ENCODE measurements around the gene CEMIP.

CEMIP gene

GRCh38 chr15:80967991-80968510, 188.9 kb downstream of the CEMIP start (continued):
- no peak for TF ChIP-seq RBAK (tag by site-specific recombination; IDR thresholded peaks at IDR 0.05)
- no peak for TF ChIP-seq ZNF785 (tag by site-specific recombination; IDR thresholded peaks at IDR 0.05)
- TF ChIP-seq ZNF521 (tag by site-specific recombination; IDR thresholded peaks at IDR 0.05) = no peak
- TF ChIP-seq, protein P1, sequence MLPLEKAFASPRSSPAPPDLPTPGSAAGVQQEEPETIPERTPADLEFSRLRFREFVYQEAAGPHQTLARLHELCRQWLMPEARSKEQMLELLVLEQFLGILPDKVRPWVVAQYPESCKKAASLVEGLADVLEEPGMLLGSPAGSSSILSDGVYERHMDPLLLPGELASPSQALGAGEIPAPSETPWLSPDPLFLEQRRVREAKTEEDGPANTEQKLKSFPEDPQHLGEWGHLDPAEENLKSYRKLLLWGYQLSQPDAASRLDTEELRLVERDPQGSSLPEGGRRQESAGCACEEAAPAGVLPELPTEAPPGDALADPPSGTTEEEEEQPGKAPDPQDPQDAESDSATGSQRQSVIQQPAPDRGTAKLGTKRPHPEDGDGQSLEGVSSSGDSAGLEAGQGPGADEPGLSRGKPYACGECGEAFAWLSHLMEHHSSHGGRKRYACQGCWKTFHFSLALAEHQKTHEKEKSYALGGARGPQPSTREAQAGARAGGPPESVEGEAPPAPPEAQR (tag by site-specific recombination; IDR thresholded peaks at IDR 0.05) = no peak
- TF ChIP-seq ZNF202 (tag by site-specific recombination; IDR thresholded peaks at IDR 0.05; ENCODE audit: borderline replicate concordance) = no peak
- no peak for TF ChIP-seq ZNF341 (tag by site-specific recombination; IDR thresholded peaks at IDR 0.05; ENCODE audit: low read depth)
- no peak for TF ChIP-seq ZNF19 (tag by site-specific recombination; IDR thresholded peaks at IDR 0.05; ENCODE audit: low read depth)
- no peak for TF ChIP-seq PRDM10 (tag by site-specific recombination; IDR thresholded peaks at IDR 0.05)
- no peak for TF ChIP-seq ZNF561 (tag by site-specific recombination; IDR thresholded peaks at IDR 0.05; ENCODE audit: borderline replicate concordance)
- no peak for TF ChIP-seq ZNF423 (tag by site-specific recombination; IDR thresholded peaks at IDR 0.05)
- no peak for TF ChIP-seq TCF7L2 (IDR thresholded peaks at IDR 0.05; ENCODE audit: borderline replicate concordance, low read depth, low read length)
- TF ChIP-seq ZNF146 (tag by site-specific recombination; IDR thresholded peaks at IDR 0.05) = no peak
- no peak for TF ChIP-seq ZNF791 (tag by site-specific recombination; IDR thresholded peaks at IDR 0.05)

DNA sequence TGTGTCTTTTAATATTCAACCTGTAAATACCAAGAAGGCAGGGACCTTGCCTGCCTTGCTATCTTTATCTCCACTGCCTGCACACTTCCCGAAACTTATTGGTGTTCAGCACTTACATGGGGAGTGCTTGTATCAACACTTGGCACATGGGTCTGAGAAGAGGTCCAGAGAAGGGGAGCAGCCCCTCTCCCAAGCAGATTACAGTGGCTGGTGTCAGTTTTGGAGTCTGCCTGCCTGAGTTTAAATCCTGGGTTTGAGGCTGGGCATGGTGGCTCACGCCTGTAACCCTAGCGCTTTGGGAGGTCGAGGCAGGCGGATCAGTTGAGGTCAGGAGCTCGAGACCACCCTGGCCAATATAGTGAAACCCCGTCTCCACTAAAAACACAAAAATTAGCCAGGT, 190.1 kb downstream of the CEMIP start:
- H3K4me1 ChIP-seq (ENCODE audit: control insufficient read depth, insufficient read depth, low read length) = no peaks in the 10 kb centered on the region
- TF ChIP-seq ZNF548 (tag by site-specific recombination; IDR thresholded peaks at IDR 0.05) (no peak), ZNF530 (tag by site-specific recombination; IDR thresholded peaks at IDR 0.05; ENCODE audit: low read depth) (no peak), ZNF398 (tag by site-specific recombination; IDR thresholded peaks at IDR 0.05) (no peak), WT1 (tag by site-specific recombination; IDR thresholded peaks at IDR 0.05) (no peak), PATZ1 (tag by site-specific recombination; IDR thresholded peaks at IDR 0.05) (no peak)
- TF ChIP-seq, protein P2, sequence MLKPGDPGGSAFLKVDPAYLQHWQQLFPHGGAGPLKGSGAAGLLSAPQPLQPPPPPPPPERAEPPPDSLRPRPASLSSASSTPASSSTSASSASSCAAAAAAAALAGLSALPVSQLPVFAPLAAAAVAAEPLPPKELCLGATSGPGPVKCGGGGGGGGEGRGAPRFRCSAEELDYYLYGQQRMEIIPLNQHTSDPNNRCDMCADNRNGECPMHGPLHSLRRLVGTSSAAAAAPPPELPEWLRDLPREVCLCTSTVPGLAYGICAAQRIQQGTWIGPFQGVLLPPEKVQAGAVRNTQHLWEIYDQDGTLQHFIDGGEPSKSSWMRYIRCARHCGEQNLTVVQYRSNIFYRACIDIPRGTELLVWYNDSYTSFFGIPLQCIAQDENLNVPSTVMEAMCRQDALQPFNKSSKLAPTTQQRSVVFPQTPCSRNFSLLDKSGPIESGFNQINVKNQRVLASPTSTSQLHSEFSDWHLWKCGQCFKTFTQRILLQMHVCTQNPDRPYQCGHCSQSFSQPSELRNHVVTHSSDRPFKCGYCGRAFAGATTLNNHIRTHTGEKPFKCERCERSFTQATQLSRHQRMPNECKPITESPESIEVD (tag by site-specific recombination; IDR thresholded peaks at IDR 0.05) = no peak
- TF ChIP-seq, protein P3, sequence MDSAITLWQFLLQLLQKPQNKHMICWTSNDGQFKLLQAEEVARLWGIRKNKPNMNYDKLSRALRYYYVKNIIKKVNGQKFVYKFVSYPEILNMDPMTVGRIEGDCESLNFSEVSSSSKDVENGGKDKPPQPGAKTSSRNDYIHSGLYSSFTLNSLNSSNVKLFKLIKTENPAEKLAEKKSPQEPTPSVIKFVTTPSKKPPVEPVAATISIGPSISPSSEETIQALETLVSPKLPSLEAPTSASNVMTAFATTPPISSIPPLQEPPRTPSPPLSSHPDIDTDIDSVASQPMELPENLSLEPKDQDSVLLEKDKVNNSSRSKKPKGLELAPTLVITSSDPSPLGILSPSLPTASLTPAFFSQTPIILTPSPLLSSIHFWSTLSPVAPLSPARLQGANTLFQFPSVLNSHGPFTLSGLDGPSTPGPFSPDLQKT (IDR thresholded peaks at IDR 0.05; ENCODE audit: borderline replicate concordance, low read depth, low read length) = no peak
- TF ChIP-seq, protein P4, sequence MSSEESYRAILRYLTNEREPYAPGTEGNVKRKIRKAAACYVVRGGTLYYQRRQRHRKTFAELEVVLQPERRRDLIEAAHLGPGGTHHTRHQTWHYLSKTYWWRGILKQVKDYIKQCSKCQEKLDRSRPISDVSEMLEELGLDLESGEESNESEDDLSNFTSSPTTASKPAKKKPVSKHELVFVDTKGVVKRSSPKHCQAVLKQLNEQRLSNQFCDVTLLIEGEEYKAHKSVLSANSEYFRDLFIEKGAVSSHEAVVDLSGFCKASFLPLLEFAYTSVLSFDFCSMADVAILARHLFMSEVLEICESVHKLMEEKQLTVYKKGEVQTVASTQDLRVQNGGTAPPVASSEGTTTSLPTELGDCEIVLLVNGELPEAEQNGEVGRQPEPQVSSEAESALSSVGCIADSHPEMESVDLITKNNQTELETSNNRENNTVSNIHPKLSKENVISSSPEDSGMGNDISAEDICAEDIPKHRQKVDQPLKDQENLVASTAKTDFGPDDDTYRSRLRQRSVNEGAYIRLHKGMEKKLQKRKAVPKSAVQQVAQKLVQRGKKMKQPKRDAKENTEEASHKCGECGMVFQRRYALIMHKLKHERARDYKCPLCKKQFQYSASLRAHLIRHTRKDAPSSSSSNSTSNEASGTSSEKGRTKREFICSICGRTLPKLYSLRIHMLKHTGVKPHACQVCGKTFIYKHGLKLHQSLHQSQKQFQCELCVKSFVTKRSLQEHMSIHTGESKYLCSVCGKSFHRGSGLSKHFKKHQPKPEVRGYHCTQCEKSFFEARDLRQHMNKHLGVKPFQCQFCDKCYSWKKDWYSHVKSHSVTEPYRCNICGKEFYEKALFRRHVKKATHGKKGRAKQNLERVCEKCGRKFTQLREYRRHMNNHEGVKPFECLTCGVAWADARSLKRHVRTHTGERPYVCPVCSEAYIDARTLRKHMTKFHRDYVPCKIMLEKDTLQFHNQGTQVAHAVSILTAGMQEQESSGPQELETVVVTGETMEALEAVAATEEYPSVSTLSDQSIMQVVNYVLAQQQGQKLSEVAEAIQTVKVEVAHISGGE (tag by site-specific recombination; conservative IDR thresholded peaks at IDR 0.05; ENCODE audit: low read depth) = no peak

More for the DNA sequence above, 190.1 kb downstream of the CEMIP start:
- H3K36me3 ChIP-seq (ENCODE audit: control insufficient read depth in 2 of 2, insufficient read depth in 1 of 2, low read length in 2 of 2) = peaks cover 5 to 12% of the 10 kb centered on the region in 2 experiments; a peak in 2 of 3 replicates
- H3K9me3 ChIP-seq (ENCODE audit: control insufficient read depth, insufficient read depth, low read depth, low read length) = no peaks in the 10 kb centered on the region
- CTCF ChIA-PET = interaction anchor here (0.6 to 8.4 kb wide), 44 partner anchors 7 to 890 kb away, joined by 3 to 137 read pairs (median 4); partner anchors contain the start of gene CEMIP
- no peak overlapping the region for H3K4me3 ChIP-seq (ENCODE audit: low read depth, low read length)
- POLR2A ChIA-PET = interaction anchor here (1.2 to 2.3 kb wide), 2 partner anchors 10 to 190 kb away, joined by 3 to 8 read pairs; partner anchors contain the start of gene CEMIP
- H3K27ac ChIP-seq (ENCODE audit: extremely low read depth, low read depth, low read length) = no peak overlapping the region

Measured in HEK293 (cell line).